Stimulated activated CD8-positive, alpha-beta memory T cell treated with anti-CD3 and anti-CD28 coated beads, Interleukin-4, amount 100 ng/mL, for 24 hours (primary cell): Measurements from ENCODE around the gene PLEKHA8.

Experiments used
- DNase-seq: peaks from one replicate; pipeline ENCODE4 v3.0.0-alpha.2; 2020; ENCODE audit warnings: low read depth

PLEKHA8 gene

DNA sequence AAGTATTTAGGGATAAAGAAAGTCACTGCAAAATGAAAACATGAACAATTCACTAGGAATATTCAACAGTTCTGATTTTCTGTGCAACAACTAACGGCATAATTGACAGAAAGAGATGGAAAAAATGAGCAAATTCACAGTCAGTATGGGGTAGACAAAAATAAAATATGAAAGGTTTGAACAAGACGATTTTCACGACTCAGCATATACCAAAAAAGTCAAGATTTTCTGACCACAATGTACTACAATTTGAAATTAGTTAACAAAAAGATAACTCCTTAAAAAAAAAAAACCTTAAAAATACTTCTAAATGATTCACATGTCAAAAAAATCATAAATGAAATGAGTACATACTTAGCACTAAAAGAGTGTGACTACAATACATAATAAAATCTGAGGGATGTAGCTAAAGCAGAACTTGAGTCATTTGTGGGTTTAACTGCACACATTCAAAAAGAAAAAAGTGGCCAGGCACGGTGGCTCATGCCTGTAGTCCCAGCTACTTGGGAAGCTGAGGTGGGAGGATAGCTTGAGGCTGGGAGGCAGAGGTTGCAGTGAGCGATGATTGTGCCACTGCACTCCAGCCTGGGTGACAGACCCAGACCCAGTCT, 84.0 kb downstream of the PLEKHA8 start:
- DNase-seq = no peak

DNA sequence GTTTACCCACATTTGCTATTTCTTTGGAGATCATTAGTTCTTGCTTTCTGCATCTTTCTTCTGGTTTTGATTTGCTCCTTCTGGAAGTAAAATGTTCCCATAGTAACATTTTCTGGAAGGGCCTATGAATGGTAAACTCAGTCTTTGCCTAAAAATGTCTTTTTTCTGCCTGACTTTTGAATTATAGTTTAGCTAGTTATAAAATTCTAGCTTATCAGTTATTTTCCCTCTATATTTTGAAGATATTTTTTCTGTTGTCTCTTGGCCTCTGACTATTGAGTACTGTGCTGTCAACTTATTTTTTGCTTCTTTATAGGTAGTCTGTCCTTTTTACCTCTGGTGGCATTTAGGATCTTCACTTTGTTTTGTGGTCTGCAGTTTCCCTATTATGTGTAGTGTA, 84.9 kb downstream of the PLEKHA8 start:
- no peak for DNase-seq

DNA sequence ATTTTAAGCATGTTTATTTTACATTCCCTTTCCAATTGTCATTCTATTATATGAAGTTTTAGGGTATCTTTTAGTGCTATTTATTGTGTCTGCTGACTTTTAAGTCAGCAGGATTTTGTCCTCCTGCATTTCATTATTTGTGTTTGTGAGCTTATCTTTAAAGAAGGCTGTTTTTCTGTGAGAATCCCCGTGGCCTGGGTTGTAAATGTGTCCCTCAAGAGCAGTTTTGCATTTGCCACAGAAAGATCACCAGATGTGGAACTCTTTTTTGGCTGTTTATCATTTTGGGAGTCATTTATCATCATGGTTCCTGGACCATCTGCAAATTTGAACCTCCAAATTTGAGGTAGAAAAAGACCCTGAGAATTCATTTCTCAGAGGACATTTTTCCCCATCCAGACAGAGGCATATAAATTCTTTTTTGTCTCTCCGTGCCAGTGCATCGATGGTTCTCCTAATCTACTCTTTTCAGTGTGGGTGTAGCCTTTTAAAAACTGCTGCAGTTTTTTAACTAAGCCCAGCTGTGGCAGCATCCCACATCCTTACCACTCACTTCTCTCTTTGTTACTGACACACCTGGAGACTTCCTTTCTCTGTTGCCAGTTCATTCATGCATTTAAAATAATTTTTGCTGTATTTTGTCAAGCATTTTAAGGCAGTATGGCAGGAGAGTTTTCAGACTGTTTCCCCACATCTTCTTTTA, 86.5 kb downstream of the PLEKHA8 start:
- DNase-seq = no peak

DNA sequence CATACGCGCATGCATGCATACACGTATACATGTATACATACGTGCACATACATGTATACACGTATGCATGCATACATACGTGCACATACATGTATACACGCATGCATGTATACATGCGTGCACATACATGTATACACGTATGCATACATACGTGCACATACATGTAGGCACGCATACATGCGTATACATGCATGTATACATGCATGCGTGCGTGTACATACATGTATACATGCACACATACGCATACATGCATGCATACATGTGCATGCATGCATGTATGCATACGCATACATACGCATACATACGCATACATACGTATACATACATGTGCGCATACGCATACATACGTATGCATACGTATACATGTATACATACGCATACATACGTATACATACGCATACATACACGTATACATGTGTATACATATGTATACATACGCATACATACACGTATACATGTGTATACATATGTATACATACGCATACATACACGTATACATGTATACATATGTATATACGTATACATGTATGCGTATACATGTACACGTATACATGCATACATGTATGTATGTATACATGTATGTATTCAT, 87.6 kb downstream of the PLEKHA8 start:
- DNase-seq = no peak

DNA sequence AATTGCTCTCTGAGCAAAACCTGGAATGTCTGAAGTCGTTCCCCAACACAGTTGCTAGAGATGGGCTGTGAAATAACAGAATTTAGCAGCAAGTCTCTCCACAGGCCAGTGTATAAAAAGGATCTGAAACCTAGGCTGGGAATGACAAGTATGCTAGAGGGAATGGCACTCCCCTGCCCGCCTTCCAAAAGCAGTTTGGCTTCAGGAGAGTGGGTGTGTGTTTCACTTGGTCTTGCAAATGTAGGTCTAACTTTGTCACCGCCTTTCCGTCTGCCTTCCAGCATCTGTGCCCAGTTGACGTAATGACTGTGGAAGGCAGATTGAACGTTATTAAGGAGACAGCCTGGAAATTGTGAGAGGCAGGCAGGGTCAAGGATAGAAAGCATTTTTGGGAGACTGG, 88.6 kb downstream of the PLEKHA8 start:
- no peak for DNase-seq

DNA sequence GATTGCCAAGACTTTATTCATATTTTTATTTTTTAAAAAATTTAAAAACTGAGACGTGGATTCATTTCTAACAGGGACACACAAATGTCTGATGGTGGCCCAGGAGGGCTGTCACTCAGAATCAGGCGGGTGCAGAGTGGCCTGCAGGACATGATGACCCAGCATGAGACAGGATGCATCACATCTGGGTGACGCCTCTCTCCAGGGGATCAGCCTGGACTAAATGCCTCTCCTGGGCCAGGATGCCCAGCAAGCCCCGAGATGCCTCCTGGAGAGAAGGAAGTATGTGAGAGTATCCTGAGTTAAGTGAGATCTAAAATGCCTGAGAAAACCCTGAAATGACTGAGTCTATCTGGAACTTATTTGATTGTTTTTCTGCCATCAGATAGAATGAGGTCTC, 89.7 kb downstream of the PLEKHA8 start:
- no peak for DNase-seq

DNA sequence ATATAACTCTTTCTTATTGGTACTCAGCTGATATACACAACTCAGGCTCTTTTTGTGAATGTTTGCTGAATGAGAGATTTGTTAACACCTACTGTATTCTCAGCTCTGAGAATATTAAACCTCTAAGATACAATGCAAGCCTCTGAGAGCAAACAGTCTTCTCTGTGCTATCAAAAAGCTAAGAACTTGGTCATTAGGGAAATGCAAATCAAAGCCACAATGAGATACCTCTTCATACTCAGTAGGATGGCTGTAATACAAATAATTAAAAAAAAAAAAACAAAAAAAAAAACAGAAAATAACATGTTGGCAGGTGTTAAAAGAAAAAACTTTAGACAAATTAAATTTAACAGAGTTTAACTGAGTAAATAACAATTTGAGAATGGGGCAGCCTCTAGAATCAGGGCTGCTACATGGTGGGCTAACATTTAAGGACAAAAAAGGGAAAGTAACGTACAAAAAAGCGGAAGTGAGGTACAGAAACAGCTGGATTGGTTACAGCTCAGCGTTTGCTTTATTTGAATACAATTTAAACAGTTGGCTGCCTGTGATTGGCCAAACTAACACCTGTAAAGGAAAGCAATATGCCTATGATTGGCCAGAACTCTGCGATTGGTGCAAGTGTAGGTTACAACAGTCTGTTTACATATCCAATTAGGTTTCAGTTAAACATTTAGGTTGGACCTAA, 91.8 kb downstream of the PLEKHA8 start:
- no peak for DNase-seq

DNA sequence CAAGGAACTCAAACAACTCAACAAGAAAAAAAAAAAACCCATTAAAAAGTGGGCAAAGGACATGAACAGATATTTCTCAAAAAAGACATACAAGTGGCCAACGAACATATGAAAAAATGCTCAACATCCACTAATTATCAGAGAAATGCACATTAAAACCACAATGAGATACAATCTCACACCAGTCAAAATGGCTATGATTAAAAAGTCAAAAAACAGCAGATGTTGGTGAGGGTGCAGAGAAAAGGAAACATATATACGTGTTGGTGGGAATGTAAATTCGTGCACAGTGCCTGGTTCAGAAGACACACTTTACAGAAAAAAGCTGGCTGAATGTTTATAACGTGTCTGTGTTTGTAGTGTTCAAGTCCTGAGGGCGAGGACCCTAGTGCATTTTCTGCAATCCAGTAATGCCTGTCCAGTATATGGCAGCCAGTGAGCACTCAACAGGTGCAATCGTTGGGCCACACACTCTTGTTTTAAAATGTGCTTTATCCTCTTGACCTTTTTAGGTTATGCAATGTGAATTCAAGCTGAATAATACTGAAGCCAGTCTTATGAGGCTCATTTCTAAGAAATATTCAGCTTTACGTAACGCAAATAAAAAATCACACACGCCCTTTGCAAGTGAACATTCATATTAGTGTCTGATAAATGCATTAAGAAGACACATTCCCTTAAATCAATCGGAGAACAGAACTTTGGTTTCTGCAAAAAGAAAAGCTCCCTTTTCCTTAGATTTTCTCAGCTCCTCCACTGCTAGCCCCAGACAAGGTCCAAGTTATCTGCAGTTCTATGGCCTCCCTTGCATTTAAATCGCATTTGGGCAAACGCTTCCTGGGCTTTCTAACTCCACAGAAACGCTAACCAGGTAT, 105.8 kb downstream of the PLEKHA8 start:
- DNase-seq = no peak

DNA sequence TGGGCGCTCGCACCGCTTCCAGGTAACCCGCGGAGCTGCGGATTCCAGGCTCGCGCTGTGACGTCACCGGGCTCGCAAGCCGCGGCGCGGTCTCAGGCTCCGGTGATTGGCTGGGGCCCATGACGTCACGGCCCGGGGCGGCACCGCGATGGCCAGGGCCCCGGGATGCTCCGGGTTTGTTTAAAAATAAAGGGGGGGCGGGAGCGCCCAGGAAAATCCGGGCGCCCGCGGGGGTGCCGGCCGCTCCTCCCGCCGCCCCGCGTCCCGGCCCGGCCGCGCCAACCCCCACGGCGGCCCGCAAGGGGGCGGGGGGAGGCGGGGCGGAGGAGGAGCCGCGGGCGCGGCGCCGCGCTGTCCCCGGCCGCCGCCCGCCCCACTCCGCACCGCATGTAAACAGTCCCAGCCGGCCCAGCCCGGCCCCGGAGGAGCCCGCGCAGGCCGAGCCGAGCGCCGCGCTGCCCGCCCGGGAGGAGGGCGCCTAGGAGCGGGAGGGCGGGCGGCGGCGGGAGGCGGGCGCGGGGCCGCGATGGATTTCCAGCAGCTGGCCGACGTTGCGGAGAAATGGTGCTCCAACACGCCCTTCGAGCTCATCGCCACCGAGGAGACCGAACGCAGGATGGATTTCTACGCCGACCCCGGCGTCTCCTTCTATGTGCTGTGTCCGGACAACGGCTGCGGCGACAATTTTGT, 106.5 kb downstream of the PLEKHA8 start, which contains the start of gene MTURN:
TSS of gene MTURN (plus strand) at position 376 of the 690 bp plus-strand sequence. CDS start at position 527, 151 bp downstream.
- DNase-seq = peak; percentile 78

DNA sequence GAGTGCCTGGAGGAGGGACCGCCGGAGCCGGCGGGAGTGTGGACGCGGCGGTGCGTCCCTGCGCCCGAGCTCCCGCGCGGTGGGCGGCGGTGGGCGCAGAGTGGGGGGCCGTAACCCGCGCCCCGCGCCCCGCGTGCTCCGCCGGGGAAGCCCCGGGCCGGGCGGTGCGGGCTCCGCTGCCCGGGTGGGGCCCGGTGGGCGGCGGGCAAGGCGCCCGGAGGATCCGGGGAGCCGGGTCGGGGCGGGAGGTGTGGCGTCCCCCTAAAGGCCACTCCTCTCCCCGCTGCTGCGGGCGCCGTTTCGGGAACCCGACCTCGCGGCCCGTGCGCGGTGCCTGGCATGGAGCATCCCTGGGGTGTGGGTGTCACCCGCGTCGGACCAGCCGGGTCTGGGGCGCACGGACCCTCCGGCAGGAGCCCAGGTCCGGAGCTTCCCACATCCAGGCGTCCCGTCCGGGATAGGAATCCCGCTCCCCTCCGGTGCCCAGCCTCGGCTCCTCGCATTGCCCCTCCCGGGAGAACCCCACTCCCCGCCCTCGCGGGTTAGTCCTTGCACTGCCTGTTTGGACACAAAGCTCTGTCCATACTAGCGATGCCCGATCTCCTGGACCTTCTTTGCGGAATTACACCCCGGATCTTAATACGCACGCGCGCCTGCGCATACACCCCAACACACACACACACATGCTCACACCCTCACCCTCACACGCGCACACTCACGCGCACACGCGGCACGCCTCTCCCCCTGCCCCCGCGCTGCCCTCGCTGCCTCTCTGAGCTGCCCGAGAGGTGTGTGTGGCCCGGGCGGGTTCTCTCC, 107.3 kb downstream of the PLEKHA8 start:
- peak; percentile 23 for DNase-seq

DNA sequence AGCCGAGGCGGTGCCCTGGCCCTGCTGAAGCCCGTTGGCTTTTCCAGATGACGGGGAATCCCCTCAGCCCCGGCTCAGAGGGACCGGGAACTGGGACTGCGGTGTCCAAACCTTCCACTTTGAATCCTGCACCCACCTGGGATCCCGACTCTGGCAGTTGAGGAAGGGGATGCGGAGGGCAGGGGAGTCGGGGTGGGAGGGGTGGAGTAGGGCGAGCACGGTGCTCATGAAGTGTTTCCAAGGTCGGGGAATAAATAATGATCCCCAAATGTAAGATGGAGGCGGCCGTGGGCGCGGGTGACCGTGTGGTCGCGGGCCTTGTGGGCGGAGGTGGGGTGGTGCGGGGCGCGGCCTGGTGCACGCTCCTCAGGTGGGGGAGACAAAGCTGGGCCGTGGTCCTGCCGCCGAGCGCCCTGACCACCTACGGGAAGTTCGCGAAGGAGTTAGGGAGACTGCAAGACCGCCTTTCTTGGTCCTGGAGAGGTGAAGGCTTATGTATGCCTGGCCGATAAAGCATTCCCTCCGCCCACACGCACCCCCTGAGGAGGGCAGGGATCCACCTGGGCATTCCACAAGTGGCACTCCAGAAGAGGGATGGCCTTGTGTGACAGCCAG, 108.0 kb downstream of the PLEKHA8 start:
- no peak for DNase-seq

DNA sequence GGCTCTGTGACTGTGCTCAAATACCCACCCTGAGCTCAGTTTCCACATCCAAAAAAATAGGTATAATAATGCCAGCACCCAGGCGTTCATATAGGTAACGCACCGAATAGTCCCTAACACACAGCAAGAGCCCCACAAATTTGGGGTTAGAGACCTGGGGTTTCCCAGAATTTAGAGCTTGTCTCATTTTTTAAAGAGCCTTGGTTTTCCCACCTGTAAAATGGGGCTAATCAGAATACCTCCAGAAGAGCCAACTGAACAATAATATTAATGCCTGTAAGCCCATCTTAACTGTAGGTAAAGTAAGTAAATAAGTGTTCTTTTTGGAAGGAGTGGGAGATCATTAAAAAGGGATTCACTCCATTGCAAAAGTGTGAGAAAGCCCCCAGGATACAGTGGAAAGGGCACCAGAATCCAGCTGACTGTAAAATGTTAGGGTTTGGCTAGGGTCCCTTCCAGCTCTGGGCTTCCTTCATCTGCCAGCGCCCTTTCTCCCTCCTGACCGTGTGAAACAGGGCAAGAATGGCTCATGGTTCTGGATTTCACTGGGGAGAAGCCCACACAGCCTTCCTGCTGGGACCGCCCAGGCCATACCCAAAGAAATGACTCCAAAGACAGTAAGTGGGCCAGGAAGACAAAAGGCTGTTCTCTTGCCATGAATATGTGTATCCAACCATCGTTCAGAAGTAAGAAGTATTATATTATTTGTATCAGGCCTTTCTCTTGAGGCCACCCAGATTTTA, 108.7 kb downstream of the PLEKHA8 start:
- no peak for DNase-seq

DNA sequence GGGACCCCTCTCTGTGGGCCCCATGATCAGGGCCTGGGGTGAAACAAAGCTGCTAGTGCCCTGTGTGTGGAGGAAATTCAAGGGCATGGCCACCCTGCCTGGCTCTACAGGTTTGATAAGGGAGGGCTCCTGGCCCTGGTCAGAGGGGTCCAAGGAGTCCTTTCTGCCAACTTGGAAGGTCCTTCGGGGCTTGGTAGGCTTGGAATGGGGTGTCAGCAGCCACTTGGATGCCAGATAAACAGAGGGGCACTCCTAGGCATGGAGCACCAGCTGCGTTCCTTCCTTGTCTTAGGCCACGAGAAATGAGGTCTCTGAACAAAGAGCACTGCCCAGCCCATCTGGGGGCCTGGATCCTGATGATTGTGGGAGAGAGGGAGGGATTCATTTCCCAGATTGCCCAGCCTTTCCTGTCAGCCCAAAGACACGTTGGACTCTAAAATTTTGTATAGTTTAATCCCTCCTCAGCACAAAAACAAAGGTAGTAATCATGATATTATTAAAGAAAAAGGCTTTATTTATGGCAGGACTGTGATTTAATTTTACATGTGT, 111.7 kb downstream of the PLEKHA8 start:
- no peak for DNase-seq

DNA sequence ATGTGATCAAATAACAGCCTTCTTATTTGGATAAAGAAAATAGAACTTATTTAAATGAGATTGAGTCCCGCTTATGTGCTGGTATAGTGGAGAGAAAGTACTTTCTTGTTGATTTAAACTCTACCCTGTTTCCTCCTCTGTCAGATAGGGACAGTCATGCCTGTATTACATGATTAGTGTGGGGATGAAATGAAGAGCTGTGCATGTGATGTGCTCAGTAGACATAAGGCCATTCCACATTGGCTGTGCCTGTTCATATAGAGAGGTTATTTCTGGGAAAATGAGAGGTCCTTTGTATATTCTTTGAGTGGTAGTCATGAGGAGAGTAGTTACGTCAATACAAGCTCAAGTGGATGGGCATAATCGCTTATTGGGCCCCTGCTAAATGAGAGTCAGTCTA, 112.2 kb downstream of the PLEKHA8 start:
- no peak for DNase-seq

DNA sequence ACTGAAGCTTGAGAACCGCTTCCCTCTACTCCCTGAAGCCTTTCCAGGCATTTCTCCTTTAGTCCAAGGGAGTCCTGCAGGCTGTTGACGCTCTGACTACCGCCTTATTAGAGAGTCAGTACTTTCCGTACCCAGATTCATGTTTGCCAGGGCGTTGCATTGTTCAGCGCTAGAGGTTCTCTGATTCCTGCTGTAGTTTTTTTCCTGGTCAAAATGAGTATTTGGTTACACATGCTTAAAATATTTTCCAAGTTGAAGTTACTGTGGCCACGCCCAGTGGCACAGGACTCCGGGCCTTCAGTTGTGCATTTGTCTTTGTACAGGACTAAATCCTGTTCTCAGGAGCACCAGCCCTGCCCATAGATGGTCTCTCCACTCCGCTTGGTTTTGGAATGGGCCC, 114.5 kb downstream of the PLEKHA8 start:
- no peak for DNase-seq

DNA sequence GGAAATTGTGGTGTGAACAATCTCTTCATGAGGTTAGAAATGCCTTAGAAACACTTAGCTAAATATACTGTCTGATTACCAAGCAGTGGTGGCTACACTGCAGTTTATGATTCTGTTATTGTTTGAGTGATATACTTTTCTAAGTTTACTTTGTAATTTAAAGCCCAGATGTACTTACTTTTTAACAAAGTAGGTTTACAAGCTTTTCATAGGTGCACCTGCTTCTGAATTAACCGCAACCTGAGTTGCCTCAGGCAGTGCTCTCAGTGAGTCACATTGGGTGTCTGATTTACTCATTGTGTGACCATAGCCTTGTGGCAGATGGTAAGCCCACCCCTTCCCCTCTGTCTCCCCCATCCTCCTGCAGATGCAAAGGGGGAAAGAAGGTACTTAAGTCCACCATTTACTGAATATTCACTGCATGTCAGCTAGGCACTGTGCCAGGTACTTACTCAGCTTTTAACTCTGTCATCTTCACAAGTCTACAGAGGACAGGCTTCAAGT, 115.6 kb downstream of the PLEKHA8 start:
- DNase-seq = no peak

DNA sequence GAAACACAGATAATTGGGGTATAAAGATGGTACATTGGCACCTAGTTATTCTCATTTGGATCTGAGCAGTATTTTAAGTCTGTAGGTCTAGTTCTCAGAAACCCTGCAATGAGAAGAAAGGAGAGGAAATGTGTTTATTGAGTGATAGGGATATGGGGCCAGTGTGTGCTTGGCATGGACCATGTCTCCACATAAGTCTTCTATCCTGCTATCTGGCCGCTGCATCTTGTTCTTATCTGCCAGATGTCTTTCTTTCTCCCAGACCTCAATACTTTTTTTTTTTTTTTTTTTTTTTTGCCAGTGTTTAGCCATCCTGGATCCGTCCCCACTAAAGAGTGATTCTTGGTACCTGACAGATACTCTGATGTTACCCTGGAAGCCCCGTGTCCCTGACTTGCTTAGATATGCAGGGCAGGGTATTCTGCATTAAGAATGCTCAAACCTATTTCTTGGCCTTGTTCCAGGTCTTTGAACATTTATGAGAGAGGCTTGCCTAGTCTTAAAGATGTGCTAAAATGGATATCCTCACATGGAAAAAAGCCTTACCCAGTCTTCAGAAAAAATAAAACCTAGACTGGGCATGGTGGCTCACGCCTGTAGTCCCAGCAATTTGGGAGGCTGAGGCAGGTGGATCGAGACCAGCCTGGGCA, 116.6 kb downstream of the PLEKHA8 start:
- DNase-seq = no peak

DNA sequence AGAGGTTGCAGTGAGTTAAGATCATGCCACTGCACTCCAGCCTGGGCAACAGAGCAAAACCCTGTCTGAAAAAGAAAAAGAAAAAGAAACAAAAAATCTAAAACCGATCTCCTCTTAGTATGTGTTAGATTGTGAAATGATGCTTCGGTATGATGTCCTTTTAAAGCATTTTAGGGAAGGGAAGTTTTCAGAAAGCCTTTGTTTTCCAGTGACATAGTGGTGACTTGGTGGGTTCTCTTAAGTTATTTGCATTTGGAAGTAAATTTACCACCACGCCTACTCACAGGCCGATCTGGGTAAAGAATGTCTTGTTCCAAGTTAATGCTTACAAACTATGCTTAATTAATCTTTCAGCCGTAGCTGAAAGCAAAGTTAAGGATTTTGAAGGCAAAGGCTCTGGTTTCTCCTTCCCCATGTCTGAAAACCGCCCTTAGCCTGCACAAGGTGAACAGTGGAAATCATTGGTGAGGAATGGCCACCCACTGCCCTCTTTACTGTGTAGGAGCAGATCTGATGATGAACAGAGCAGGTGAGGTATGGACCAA, 117.3 kb downstream of the PLEKHA8 start:
- no peak for DNase-seq
